DLD1 (cell line): ENCODE data around the gene TM9SF4.

Source experiments
- in situ Hi-C: cut with HindIII; loops from 2 replicates; pipeline ENCODE4 v1.10.0; 2017; ENCODE audit warnings: low sequenced_read_pairs

The TM9SF4 gene

GRCh38 chr20:32205110-32205842, 95.8 kb downstream of the TM9SF4 start:
- in situ Hi-C loops = no loop called here

GRCh38 chr20:32205843-32206759, 96.6 kb downstream of the TM9SF4 start:
- in situ Hi-C loops = no loop called here

- in situ Hi-C loops = no loop called here
Measured at GRCh38 chr20:32206760-32207625, 97.5 kb downstream of the TM9SF4 start.

- in situ Hi-C loops = no loop called here
Measured at GRCh38 chr20:32207626-32208498, 98.3 kb downstream of the TM9SF4 start, which contains the start of the genes PLAGL2 and POFUT1. PLAGL2 (minus strand) TSS chr20:32207743; CDS start chr20:32202178, 5,565 bp downstream. POFUT1 (plus strand) TSS chr20:32207880; CDS start chr20:32207942, 62 bp downstream.

GRCh38 chr20:32208499-32209154, 99.1 kb downstream of the TM9SF4 start:
- in situ Hi-C loops = no loop called here

GRCh38 chr20:32209850-32210605, 100.5 kb downstream of the TM9SF4 start:
- in situ Hi-C loops = no loop called here

- in situ Hi-C loops = no loop called here
Measured at GRCh38 chr20:32213870-32214269, 104.4 kb downstream of the TM9SF4 start.

GRCh38 chr20:32215147-32215546, 105.6 kb downstream of the TM9SF4 start:
- in situ Hi-C loops = no loop called here

- in situ Hi-C loops = no loop called here
Measured at GRCh38 chr20:32215729-32216128, 106.2 kb downstream of the TM9SF4 start.

- in situ Hi-C loops = no loop called here
Measured at GRCh38 chr20:32216179-32217142, 106.9 kb downstream of the TM9SF4 start.
